Raji (cell line): ENCODE measurements around the gene ANO2.

Experiments used
- POLR2A ChIP-seq: IDR thresholded peaks from 2 replicates; pipeline ENCODE4 v1.6.1; 2011; ENCODE audit warnings: low read depth, low read length, control low read depth; ENCODE audit not compliant: insufficient read depth

Gene ANO2

DNA sequence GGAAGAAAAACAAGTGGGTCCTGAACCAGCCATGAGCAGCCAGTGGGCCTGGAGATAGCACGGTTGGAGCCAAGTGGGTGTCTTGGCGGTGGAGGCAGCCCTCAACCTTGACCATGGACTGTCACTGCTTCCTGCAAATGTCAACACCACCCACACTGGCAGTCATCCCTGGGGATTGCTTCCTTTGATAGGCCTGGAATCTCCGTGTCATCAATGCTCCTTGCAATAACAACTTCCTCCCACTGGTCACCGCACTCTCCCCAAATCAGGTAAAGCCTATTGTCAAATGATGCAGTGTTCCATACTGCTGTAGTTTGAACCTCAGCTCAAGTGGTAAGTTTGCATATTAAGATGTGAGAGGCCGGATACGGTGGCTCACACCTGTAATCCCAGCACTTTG lies 384.0 kb downstream of the ANO2 start:
- no peak for TF ChIP-seq POLR2A

DNA sequence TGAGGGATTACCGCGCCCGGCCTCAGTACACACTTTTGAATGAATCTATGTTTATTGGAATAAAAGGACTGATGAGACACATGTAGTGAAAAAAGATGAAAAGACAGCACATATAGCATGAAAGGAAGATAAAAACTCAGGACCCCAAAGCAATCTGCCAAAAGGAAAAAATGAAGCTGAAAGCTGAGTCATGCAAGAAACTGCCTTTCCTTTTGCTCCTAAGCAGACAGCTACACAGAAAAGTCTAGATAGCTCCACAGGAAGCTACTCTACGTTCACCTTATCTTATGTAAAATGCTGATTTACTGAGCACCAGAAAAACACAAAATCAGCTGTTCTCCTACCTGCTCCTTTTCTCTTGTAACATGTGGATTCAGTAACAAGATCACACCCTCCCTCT lies 384.8 kb downstream of the ANO2 start:
- no peak for TF ChIP-seq POLR2A

DNA sequence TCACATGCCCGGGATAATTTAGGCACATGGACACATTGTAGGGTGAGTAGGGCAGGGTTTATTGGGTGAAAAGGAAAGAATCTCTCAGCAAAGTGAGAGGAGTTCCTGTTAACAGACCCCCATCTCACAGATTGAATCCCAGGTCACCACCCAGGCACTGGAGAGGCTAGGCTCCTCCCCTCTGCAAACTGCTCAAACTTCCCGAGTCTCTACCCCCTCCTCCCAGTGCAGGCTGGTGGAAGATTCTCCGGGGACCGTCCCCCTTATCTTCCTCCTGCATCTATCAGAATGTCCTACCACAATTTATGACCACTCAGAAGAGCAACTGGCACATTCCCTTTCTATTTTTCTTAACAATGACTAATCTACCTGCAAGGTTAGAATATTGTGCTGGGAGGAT lies 387.2 kb downstream of the ANO2 start:
- no peak for TF ChIP-seq POLR2A

DNA sequence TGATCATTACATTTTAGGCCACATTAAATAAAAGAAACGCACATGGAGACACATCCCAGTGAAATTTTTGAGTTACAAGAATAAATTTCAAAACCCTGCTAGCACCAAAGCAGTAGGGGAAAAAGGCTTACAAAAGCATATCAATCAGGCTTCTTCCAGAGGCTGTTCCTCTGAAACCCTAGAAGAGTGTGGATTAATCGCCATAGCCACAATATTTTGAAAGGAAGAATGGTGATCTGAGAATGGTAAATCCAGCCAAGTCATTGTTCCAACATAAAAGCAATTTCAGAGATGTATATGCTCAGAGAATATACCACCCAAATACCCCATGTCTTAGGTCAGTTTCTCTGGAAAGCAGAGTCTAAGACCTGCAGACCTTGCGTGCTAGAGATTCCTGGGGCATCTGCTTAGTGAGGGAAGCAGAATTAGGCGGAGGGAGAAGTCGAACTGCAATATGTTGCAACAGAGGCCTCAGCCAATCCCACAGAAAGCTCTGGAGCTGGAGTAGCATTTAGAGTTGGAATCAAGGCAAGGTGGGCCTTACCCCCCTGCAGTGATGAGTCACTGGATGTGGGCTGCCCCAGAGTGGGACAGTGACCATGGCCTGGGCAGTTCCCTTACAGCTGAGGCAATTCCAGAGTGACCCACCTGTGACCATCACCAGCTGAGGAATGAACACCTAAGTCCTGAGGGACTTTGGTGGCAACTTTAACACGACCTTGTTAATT lies 387.9 kb downstream of the ANO2 start:
- TF ChIP-seq POLR2A, result no peak

DNA sequence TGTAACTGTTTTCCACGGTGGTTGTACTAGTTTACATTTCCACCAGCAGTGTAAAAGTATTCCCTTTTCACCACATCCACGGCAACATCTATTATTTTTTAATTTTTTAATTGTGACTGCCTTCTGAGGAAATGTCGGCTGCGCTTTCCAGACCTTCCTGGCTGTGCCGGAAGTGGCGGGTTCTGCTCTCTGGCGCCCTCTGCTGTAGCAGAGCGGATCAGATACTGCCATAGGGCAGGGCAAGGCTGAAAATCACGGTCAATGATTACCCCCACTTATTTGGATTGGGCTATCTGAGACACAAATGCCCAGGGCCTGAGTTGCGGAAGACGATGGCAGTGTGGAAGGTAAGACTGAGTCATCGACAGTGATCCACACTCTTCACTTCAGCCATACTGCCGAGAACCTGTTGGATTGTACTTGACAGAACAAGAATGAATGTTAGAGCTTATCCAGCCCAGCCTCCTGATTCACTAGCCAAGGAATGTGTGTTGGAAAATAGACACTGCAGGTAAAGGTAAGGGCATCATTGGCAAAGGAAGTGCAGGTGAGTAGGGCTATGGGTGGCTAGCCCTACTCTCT lies 388.9 kb downstream of the ANO2 start:
- TF ChIP-seq POLR2A, result no peak

DNA sequence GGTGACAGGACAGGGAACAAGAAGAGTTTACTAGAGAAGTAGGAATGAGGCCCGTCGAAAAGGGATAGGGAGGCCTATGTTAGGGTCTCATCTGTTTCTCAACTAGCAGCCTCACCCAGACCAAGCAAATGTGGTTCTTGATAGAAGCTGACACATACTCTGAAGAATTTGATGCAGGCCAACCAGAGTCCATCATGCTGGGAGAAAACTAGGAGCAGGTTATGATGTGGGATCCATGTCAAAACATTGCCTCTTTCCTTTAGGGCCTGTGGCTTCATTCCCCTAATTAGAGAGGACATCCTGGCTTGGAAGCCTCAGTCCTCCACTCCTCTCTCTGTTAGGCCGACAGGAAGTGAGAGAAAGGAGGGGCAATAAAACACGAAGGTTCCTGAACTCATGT lies 390.3 kb downstream of the ANO2 start:
- TF ChIP-seq POLR2A, result no peak

DNA sequence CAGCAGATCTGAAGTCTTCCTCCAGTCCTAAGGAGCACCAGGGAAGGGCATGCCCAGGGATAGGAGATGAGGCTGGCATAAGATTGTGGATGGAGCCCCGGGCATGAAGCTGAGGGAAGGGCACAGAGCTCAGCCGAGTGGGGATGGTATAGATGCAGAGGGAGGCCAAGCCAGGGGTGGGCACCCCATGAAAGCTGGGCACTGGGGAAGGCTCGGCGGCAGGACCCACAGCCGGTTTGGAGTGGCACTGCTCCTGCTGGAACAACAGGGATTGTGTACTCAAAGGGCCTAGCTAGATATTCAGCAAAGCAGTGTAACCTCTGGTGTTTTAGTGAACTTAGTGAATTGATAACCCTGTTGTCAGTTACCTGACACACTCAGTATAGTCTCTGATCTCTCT lies 396.0 kb downstream of the ANO2 start:
- TF ChIP-seq POLR2A, result no peak

DNA sequence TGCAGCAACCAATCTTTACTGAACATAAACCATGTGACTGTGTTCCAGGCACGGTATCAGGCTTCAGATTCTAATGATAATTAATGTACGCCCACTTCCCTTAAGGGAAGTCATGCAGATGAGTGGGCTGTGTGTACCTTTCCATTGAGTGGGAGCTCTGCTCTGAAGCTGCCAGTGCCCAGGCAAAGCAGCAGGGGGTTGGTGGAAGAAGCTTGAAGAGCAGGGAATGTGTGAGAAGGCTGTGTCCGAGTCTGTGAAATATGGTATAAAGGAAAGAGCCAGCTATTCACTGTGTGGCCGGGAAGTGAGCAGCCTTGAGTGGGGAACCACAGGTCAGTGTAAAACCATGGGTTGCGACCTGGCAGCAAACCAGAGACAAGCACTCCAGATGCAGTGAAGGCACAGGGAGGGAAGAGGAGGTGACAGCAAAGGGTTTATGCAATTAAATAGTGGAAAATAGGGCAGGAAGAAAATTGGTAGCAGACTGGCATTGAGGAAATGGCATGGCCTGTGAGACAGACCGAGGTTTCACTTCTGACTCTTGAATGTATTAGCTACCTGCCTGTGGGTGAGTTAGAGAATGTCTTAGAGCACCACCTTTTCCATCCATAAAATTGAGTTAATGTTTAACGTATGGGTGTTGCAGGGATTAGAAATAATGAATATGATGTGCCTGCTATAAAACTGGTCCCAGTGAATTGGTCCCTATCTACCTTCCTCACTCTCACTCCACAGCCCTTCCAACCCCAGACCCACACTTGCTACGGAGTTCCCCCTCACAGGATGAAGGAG lies 396.7 kb downstream of the ANO2 start:
- TF ChIP-seq POLR2A, result no peak

DNA sequence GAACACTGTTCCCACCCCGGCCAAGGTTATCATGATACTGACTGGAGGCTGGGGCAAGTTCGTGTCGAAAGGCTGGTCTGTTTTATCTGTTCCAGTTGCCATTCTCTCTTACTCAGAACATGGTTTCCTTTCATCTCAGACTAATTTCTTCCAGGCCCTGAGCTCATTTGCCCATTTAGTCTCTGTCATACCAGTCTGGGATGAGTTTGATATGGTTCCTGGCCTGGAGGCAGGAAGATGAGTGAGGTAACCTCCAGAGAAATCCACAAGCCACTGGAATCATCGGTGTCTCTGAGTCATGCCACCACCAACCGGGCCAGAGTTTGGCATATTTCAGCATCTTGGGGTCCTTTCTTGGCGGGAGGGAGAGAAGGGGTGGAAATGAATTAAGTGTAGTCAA lies 398.4 kb downstream of the ANO2 start:
- no peak for TF ChIP-seq POLR2A

DNA sequence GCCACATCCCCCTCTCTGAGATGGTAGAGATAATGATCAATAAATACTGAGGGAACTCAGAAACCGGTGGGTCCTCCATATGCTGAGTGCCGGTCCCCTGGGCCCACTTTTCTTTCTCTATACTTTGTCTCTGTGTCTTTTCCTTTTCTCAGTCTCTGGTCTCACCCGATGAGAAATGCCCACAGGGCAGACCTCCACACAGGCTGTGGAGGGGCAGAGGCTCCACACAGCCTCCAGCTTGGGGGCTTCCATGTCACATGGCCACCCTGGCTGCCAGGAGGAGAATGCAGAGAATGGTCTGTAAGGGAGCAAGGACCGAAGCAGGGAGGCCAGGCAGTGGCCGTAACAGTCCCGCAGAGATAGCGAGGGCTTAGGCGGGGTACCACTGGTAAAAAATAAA lies 407.3 kb downstream of the ANO2 start:
- TF ChIP-seq POLR2A, result no peak

DNA sequence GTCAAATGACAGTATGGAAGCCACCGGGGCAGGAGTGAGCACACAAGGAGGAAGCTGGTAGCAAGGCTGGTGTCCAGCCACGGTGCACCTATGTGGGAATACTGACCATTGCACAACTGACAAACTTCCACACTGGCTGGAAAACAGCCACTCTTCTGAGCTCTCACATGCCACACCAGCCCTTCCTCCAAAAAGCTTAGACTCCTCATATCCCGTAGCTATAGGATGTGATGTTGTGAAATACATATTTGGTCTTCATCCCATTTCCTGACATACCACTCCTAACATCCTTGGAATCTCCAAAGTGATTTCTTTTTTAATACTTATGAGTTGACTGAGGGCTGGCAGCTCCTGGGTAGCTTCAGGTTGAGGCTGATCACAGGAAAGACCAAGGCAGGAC lies 409.5 kb downstream of the ANO2 start:
- no peak for TF ChIP-seq POLR2A

DNA sequence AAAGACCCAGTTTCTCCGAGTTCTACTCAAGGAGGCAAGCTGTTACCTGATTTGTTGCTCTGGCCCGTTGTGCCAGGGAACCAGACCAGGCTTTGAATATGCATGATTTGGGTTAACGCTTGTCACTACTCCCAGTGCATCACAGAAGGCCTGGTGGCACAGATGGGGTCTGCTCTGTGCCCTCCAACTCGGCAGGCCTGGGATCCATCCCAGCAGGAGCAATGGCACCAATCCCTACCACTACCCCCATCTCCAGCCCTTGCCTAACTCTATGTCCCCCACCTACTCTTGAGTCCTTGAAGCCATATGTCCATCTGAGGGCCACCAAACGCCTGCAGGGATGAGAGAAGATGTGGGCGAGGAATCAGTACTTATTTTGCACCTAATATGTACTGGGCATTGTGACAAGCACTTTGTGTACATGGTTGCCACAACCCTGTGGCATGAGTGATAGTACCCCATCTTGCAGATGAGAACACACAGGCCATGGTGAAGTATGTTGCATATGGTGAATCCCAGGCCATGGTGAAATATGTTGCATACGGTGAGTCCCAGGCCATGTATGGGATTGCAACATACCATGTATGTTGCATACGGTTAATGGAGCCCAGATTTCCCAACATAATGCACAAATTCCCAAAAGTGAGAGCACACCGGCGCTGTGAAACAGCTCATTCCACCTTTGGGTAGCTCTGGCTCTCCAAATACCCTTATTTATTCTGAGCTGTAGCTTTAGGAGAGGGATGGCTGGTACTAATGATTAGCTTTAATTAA lies 410.4 kb downstream of the ANO2 start:
- TF ChIP-seq POLR2A, result no peak

DNA sequence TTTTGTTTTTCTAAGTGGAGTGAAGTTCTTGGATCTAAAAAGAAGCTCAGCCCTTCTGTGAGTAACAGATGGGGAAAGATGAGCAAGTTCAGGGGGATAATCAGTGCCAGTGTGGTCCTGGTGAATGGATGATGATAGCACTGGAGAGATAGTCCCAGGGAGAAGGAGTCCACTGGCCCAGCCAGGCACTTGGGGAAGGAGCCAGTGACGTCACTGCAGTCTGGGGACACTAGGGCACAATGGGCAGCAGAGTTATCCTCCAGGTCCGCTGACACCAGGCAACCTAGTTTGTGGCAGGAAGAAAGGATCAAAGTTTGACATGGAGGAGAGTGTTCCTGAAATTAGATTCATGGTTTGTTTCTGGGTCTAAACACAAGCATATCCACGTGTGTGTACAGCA lies 411.7 kb downstream of the ANO2 start:
- TF ChIP-seq POLR2A, result no peak

DNA sequence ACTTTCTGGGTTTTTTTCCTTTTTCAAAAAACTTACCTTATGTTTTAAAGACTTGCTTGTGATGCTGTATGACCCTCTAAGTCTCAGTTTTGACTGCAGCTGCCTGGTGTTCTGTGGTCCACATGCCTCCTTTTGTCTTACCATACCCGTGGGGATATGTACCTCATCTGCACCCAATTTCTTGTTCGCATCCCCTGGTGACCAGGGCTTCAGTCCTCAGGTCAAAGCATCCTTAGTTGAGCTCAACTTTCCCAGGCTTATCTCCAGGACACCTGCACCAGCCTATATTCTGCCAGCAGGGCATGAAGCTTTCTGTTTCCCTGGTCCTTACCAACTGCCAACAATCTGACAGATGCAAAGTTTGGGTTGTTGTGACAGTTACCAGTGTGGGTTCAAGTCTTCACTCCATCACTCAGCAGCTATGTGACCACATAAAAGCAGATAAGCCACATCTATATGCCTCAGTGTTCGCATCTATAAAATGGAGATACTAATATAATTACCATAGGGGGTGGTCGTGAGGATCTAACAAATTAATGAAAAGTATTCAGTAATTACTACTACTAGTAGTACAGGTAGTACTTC lies 419.2 kb downstream of the ANO2 start:
- TF ChIP-seq POLR2A, result no peak
